CD14-positive monocyte (primary cell): ENCODE measurements around the gene TOP2B. TPM values are rescaled to one million over a fixed set of nuclear protein-coding genes. Genes with fewer than 3 reads are reported as not detected.

ENCODE experiments used
- DNase-seq, 3 donors: peaks; one replicate each; pipeline ENCODE4 v3.0.0-alpha.2; 2011 to 2022
- H2AFZ ChIP-seq: 2 replicates; pipeline ENCODE4 v1.6.0; 2012; ENCODE audit warnings: mild to moderate bottlenecking, low read depth, low read length, inconsistent platforms; ENCODE audit not compliant: insufficient read depth, poor library complexity, severe bottlenecking
- H3K27ac ChIP-seq, 2 donors: 1 replicate in 1 of 2; 2 replicates in 1 of 2; pipeline ENCODE4 v1.5.1; 2012 to 2013; ENCODE audit warnings: low read length in 2 of 2, control low read depth in 1 of 2, inconsistent platforms in 1 of 2, low read depth in 1 of 2, mild to moderate bottlenecking in 1 of 2
- H3K27me3 ChIP-seq, 2 donors: one replicate each; pipeline versions ENCODE4 v1.6.0 to v1.6.1; 2011 to 2013; ENCODE audit warnings: low read length in 2 of 2; ENCODE audit not compliant: control insufficient read depth in 2 of 2, insufficient read depth in 2 of 2
- H3K36me3 ChIP-seq, 2 donors: replicated peaks in 1 of 2; 1 replicate in 1 of 2; 2 replicates in 1 of 2; pipeline versions ENCODE4 v1.5.1 to v1.6.1; 2012 to 2013; ENCODE audit warnings: low read length in 2 of 2, control low read depth in 1 of 2, inconsistent platforms in 1 of 2, mild to moderate bottlenecking in 1 of 2; ENCODE audit not compliant: insufficient read depth in 2 of 2, control insufficient read depth in 1 of 2
- H3K4me1 ChIP-seq, 2 donors: 1 replicate in 1 of 2; 2 replicates in 1 of 2; pipeline versions ENCODE4 v1.5.1 to v1.6.1; 2012 to 2013; ENCODE audit warnings: low read length in 2 of 2, control low read depth in 1 of 2, inconsistent platforms in 1 of 2, mild to moderate bottlenecking in 1 of 2, moderate library complexity in 1 of 2; ENCODE audit not compliant: insufficient read depth in 2 of 2, control insufficient read depth in 1 of 2
- H3K4me2 ChIP-seq: replicated peaks from 2 replicates; pipeline ENCODE3; 2012; ENCODE audit warnings: low read length, moderate library complexity, mild to moderate bottlenecking; ENCODE audit not compliant: poor library complexity, severe bottlenecking; ENCODE audit errors: extremely low read depth
- H3K4me3 ChIP-seq, 3 experiments: fragments of 200-600 bp in 1 of 3; sonication (generic) in 1 of 3; replicated peaks in 1 of 3; 1 replicate in 2 of 3; 2 replicates in 1 of 3; pipeline ENCODE4 v1.5.1; 2011 to 2013; ENCODE audit warnings: low read length in 3 of 3, mild to moderate bottlenecking in 3 of 3, control low read depth in 2 of 3, low read depth in 2 of 3, inconsistent platforms in 1 of 3, moderate library complexity in 1 of 3
- H3K79me2 ChIP-seq: 2 replicates; pipeline ENCODE4 v1.6.0; 2012; ENCODE audit warnings: mild to moderate bottlenecking, control low read depth, inconsistent platforms, low read length, moderate library complexity; ENCODE audit not compliant: insufficient read depth
- H3K9ac ChIP-seq: 2 replicates; pipeline ENCODE4 v1.6.0; 2017; ENCODE audit warnings: low read length, mild to moderate bottlenecking; ENCODE audit not compliant: insufficient read depth, poor library complexity, severe bottlenecking
- H3K9me3 ChIP-seq, 2 donors: replicated peaks in 1 of 2; 1 replicate in 1 of 2; 2 replicates in 1 of 2; pipeline versions ENCODE4 v1.5.1 to v1.6.1; 2012 to 2013; ENCODE audit warnings: low read length in 2 of 2, control low read depth in 1 of 2; ENCODE audit not compliant: control insufficient read depth in 1 of 2, insufficient read depth in 1 of 2
- H4K20me1 ChIP-seq: 2 replicates; pipeline ENCODE4 v1.6.0; 2012; ENCODE audit warnings: mild to moderate bottlenecking, low read length, control low read depth, moderate library complexity; ENCODE audit not compliant: insufficient read depth
- H3K27ac Mint-ChIP-seq, 7 donors: one replicate each; pipeline ENCODE4 v1.8.0; 2020; ENCODE audit warnings: mild to moderate bottlenecking in 7 of 7, mixed read lengths in 7 of 7, moderate library complexity in 6 of 7, inconsistent platforms in 2 of 7
- H3K27me3 Mint-ChIP-seq, 3 donors: one replicate each; pipeline ENCODE4 v1.8.0; 2021 to 2022; ENCODE audit warnings: low read depth in 3 of 3, mild to moderate bottlenecking in 3 of 3, mixed read lengths in 3 of 3, moderate library complexity in 3 of 3, inconsistent platforms in 1 of 3
- H3K36me3 Mint-ChIP-seq, 2 donors: one replicate each; pipeline ENCODE4 v1.8.0; 2020; ENCODE audit warnings: mixed read lengths in 2 of 2, inconsistent platforms in 1 of 2, mild to moderate bottlenecking in 1 of 2
- H3K4me1 Mint-ChIP-seq: one replicate; pipeline ENCODE4 v1.8.0; 2020; ENCODE audit warnings: mild to moderate bottlenecking, mixed read lengths
- H3K4me3 Mint-ChIP-seq, 2 donors: one replicate each; pipeline ENCODE4 v1.8.0; 2020; ENCODE audit warnings: mild to moderate bottlenecking in 2 of 2, mixed read lengths in 2 of 2, moderate library complexity in 1 of 2
- H3K9me3 Mint-ChIP-seq, 7 donors: one replicate each; pipeline ENCODE4 v1.8.0; 2020 to 2022; ENCODE audit warnings: mixed read lengths in 7 of 7, mild to moderate bottlenecking in 6 of 7, moderate library complexity in 6 of 7, inconsistent platforms in 2 of 7
- WGBS: methylation state at CpG from one replicate; pipeline ENCODE4 v1.1.5; 2013; ENCODE audit warnings: missing lambda C conversion rate; ENCODE audit not compliant: insufficient coverage; 5-methylcytosine and 5-hydroxymethylcytosine counted together
- intact Hi-C, 2 donors: fragments of 100-400 bp; cut with micrococcal nuclease; formaldehyde crosslinking; loops; one replicate each; pipeline versions ENCODE4 v1.15.0 to v1.15.1; 2023
- polyA plus RNA-seq, 3 donors: library from polyadenylated mRNA; depleted of rRNA in 1 of 3; unstranded in 2 of 3; stranded (reverse) in 1 of 3; fragments of 300-500 nt in 2 of 3; fragments of >200 nt in 1 of 3; fragmentation: Illumina TruSeq in 2 of 3; gene quantifications; 1 replicate in 2 of 3; 2 replicates in 1 of 3; pipeline ENCODE4 v1.2.3, GENCODE V29; 2012 to 2021
- TF ChIP-seq, protein P1 (sequence below): fragments of 200-600 bp; IDR thresholded peaks from one replicate; pipeline ENCODE4 v1.8.0; 2022; ENCODE audit warnings: antibody characterized with exemption, mild to moderate bottlenecking

The TOP2B gene
- polyA plus RNA-seq, 3 donors: 21.4 to 27.0 (median 26.1) TPM

DNA sequence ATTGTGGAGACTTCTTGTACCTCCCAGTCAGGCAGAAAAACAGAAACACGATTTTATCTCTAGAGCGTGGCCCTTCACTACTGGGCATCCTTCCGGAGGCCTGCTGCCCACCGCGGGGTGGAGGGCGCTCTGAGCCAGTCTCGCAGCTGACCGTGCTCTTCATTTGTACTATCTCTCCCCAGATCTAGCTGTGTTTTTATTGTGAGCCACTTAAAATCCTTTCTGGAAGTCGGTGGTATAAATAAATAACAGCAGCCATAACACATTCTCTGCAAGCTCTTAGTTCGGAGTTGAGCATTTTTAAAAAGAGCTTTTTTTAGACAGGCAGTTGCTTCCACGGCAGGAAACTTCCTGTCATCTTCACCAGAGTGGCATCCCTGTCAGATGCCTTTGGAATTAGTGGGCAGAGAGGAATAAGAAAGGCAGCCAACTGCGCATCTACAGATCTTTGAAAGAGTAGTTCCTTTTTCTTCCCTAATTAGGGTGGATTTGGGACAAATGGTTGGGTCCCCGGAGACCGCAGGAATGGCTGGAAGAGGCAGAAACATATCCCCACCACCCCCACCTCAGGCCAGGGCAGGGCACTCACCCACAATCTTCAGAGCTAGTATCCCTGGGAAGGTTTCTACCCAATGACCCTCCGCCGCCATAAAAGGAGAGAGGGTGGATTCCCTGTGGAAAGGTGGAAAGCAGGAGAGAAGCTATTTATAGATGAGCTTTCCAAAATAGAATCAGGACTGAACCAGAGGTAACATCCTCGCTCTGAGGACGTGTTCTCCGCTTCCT is 91.1 kb downstream of the TOP2B start:
- H3K36me3 Mint-ChIP-seq: no peaks in the 10 kb centered on the region
- no peak overlapping the region for H3K4me2 ChIP-seq
- 100% methylated on average over 10 of the region's 19 CpGs for WGBS

DNA sequence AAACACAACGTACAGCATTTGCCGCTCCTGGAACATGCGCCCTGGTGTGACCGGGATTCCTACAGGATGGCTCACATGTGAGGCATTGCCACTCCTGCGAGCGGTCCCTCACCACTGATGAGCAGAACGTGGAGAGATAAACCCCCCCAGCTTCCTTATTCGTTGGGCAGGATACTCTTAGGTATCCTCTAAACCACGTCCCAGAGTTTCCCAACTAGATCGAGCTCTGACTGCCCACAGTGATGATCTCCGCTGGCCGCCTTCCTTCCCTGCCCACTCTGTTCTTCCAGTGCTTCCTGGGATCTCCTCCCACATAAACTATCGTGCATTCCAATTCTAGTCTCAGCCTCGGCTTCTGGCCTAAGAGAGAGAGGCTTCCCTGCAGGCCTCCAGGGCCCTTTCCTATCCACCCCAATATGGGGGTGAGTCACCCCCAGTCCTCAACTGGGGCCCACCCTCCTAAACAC is 91.8 kb downstream of the TOP2B start:
- no peak overlapping the region for H3K27ac Mint-ChIP-seq
- no peaks in the 10 kb centered on the region for H3K79me2 ChIP-seq
- no peak for DNase-seq
- no peak overlapping the region for H3K4me3 ChIP-seq
- 79% methylated on average over 10 of the region's 14 CpGs for WGBS
- no peak overlapping the region for H3K9ac ChIP-seq
- intact Hi-C loops: no loop called here
- no peak overlapping the region for H3K4me3 Mint-ChIP-seq
- no peak overlapping the region for H2AFZ ChIP-seq
- H3K36me3 Mint-ChIP-seq: no peaks in the 10 kb centered on the region
- no peaks in the 10 kb centered on the region for H3K9me3 ChIP-seq
- no peaks in the 10 kb centered on the region for H3K27me3 ChIP-seq
- H3K4me1 ChIP-seq: no peaks in the 10 kb centered on the region
- TF ChIP-seq, protein P1, sequence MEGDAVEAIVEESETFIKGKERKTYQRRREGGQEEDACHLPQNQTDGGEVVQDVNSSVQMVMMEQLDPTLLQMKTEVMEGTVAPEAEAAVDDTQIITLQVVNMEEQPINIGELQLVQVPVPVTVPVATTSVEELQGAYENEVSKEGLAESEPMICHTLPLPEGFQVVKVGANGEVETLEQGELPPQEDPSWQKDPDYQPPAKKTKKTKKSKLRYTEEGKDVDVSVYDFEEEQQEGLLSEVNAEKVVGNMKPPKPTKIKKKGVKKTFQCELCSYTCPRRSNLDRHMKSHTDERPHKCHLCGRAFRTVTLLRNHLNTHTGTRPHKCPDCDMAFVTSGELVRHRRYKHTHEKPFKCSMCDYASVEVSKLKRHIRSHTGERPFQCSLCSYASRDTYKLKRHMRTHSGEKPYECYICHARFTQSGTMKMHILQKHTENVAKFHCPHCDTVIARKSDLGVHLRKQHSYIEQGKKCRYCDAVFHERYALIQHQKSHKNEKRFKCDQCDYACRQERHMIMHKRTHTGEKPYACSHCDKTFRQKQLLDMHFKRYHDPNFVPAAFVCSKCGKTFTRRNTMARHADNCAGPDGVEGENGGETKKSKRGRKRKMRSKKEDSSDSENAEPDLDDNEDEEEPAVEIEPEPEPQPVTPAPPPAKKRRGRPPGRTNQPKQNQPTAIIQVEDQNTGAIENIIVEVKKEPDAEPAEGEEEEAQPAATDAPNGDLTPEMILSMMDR: no peak
- H4K20me1 ChIP-seq: no peaks in the 10 kb centered on the region
- no peaks in the 10 kb centered on the region for H3K9me3 Mint-ChIP-seq
- H3K27ac ChIP-seq: no peak overlapping the region
- H3K27me3 Mint-ChIP-seq: peaks cover under 1 to 5% (median 1%) of the 10 kb centered on the region in 3 donors
- no peaks in the 10 kb centered on the region for H3K4me1 Mint-ChIP-seq
- H3K4me2 ChIP-seq: no peak overlapping the region
- no peaks in the 10 kb centered on the region for H3K36me3 ChIP-seq

More for the DNA sequence above, 91.1 kb downstream of the TOP2B start:
- Mint-ChIP-seq H3K9me3 (no peaks in the 10 kb centered on the region), H3K27ac (no peak overlapping the region), H3K27me3 (peaks cover 1 to 6% (median 5%) of the 10 kb centered on the region in 3 donors), H3K4me1 (no peaks in the 10 kb centered on the region), H3K4me3 (no peak overlapping the region)
- no peaks in the 10 kb centered on the region for H4K20me1 ChIP-seq
- H3K4me3 ChIP-seq: no peak overlapping the region
- DNase-seq: no peak
- intact Hi-C loops: no loop called here
- H3K36me3 ChIP-seq: no peaks in the 10 kb centered on the region
- H3K4me1 ChIP-seq: no peaks in the 10 kb centered on the region
- no peak overlapping the region for H2AFZ ChIP-seq
- H3K9ac ChIP-seq: no peak overlapping the region
- H3K9me3 ChIP-seq: no peaks in the 10 kb centered on the region
- no peak overlapping the region for H3K27ac ChIP-seq
- H3K79me2 ChIP-seq: no peaks in the 10 kb centered on the region
- H3K27me3 ChIP-seq: no peaks in the 10 kb centered on the region
- TF ChIP-seq, protein P1: no peak
